GM13977 (cell line): ENCODE data around the gene C8G.

Source experiments
- DNase-seq: peaks from one replicate; pipeline ENCODE4 v3.0.0; 2012; ENCODE audit warnings: low spot score
- in situ Hi-C: fragments of 300-500 bp; cut with MboI; formaldehyde crosslinking; loops from one replicate; pipeline ENCODE4 v1.12.0; 2022; ENCODE audit warnings: low sequenced_read_pairs, low pct_unique_long_range_greater_than_20kb, mixed read lengths, inconsistent platforms; ENCODE audit not compliant: unreplicated experiment
- TF ChIP-seq, protein P1 (sequence below): IDR thresholded peaks from 2 replicates; pipeline ENCODE4 v1.5.1; 2012; ENCODE audit warnings: mild to moderate bottlenecking, control low read depth; ENCODE audit not compliant: insufficient read depth; ENCODE audit errors: extremely low read depth, missing control alignments

Gene C8G

DNA sequence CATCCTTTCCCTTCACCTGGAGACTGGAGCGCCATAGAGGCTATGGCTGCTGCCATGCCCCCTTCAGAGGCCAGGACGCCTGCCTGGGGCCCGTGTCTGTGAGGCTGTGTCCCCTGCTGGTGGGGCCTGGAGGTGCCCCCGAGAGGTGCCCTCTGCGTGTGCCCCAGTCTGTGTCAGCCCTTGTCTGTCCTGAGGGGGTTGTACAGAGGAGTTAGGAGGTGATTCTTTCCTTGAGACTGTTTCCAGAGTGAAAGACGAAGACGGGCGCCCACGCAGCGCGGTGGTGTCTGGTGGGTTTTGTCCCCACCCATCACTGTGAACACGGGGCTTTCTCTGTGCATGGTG lies 34.2 kb upstream of the C8G start:
- TF ChIP-seq, protein P1, sequence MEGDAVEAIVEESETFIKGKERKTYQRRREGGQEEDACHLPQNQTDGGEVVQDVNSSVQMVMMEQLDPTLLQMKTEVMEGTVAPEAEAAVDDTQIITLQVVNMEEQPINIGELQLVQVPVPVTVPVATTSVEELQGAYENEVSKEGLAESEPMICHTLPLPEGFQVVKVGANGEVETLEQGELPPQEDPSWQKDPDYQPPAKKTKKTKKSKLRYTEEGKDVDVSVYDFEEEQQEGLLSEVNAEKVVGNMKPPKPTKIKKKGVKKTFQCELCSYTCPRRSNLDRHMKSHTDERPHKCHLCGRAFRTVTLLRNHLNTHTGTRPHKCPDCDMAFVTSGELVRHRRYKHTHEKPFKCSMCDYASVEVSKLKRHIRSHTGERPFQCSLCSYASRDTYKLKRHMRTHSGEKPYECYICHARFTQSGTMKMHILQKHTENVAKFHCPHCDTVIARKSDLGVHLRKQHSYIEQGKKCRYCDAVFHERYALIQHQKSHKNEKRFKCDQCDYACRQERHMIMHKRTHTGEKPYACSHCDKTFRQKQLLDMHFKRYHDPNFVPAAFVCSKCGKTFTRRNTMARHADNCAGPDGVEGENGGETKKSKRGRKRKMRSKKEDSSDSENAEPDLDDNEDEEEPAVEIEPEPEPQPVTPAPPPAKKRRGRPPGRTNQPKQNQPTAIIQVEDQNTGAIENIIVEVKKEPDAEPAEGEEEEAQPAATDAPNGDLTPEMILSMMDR = no peak
- in situ Hi-C loops = no loop called here
- no peak for DNase-seq

DNA sequence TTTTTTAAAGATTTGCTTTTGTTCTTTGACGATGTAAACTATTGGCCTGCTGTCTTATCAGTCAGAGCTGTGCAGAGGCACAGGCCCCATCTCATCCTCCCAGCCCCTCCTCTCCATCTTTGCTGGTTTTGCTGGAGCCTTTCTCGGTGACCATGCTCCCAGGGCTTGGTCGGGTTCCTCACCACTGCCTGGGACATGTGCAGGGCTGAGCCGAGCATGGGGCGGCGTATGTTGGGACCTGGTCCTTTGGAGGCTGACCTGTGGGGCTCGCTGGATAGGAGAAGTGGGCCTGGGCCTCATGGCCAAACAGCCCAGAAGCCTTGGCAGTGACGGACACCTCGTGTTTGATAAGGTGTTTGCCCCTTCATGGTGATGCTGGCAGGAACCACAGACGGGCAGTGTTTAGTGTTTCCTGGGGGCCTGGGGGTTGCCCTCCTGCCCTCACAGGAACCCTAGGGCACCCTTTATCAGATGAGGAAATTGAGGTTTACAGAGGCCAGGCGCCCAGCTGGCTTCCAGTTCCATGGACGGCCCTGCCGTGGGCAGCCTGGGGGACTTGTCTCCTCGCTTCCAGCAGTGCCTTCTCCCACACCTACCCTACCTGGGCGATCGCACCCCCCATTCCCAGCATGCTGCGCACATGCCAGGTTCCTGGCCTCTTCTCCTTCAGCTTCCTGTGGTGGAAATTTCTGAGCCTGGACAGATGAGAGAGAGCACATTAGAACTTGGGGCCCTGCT lies 31.2 kb upstream of the C8G start:
- TF ChIP-seq, protein P1 = no peak
- in situ Hi-C loops = no loop called here
- DNase-seq = no peak

DNA sequence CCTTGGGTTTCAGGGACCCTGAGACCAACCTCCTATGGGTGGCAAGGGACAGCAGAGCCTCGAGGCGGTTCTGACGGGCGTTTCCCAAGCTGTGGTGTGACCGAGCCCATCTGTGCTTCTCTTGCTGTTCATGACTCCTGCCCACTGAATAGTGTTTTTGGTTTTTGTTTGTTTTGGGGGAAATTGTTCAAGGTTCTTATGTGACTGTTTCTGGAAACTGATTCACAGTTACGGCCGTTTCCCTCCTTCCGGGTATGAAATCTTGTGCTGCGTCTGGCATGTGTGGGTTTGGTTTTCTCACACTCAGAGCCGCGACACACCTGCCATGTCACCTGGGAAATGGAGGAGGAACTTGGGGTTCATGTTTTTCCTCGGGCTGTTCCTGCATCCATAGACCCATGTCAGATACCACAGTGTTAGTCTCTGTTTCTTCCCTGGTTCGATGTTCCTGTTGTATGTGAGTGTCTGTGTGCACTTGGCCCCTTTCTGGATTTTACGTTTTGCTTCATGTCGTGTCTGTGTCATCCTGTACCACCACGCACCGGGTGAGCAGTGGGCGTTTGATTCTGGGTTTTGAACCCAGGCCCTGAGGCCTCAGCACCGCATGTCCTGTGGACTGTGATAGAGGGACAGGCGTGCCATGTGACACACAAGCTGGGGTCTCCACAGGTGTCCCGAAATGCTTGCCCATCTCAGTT lies 29.3 kb upstream of the C8G start:
- DNase-seq = no peak

DNA sequence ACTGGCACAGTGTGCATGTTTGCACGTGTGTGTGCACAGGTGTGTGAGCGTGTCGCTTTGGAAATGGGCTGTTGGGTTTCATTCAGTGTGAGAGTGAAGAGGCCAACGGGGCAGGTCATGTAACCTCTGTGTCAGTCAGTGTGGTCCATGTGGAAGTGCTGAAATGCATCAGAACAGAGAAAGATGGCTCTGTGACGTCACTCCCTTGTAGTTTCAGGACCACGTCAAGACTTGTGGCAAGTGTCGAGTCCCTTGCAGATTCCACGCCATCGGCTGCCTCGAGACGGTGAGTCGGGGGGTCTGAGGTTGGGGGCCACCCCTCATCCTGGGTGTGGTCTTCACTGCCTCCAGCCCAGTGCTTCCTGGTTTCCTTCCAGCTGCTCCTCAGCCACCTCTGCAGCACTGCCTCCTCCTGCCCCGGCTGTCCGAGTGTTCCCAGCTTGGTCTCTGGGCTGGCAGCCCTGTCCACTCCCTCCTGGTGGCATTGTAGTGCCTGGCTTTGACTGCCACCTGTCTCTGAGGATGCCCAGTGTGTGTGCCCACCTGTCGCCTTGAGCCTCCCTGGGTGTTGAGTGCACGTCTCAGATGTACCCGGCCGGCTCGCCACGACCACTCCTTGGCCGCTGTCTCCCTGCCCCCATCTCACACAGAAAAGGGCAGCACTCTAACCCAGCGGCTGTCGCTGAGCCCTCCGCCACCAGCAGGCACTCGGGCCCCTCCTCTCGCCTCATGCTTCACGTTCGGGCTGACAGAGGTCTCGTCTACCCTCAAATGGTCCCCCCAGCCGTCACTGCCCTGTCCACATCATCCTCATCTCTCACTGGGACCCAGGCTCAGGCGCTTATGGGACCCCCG lies 28.5 kb upstream of the C8G start:
- no peak for DNase-seq
- TF ChIP-seq, protein P1 = no peak
- in situ Hi-C loops = no loop called here

More for the DNA sequence above, 29.3 kb upstream of the C8G start:
- TF ChIP-seq, protein P1 = no peak
- in situ Hi-C loops = no loop called here

DNA sequence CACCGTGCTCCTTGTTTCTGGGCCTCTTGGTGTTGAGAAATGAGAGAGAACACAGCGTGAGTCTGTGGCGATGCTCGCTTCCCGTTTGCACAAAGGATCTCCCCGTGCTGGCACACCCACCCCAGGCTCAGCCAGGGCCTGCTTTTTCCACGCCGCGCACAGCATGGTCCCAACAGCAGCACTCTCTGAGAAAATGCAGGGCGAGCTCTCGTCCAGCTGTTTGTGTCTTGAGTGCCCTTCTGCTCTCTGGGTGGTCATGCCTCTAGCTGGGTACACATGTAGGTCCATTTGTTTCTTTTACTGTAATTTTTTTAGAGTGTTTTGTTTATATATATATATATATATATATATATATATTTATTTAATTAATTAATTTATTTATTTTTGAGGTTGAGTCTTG lies 27.1 kb upstream of the C8G start:
- in situ Hi-C loops = no loop called here
- TF ChIP-seq, protein P1 = no peak
- DNase-seq = no peak

DNA sequence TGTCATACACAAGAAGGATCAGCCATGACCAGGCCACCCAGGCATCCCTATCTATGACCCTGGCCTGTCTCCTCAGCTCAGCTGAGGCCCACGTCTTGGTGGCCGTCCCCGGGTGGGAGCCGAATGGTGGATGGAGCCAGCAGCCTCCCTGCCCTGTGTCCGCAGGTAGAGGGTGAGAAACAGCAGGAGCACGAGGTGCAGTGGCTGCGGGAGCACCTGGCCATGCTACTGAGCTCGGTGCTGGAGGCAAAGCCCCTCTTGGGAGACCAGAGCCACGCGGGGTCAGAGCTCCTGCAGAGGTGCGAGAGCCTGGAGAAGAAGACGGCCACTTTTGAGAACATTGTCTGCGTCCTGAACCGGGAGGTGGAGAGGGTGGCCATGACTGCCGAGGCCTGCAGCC lies 25.0 kb upstream of the C8G start:
- in situ Hi-C loops = no loop called here
- TF ChIP-seq, protein P1 = no peak
- DNase-seq = no peak
